HUES48 (cell line): ENCODE data around the gene PIK3C2B.
A peak's percentile ranks its signal among the peaks of the same experiment; 100 is the strongest.
"Not testable (repeated sequence)": the region's sequence is repeated elsewhere in the genome, so short reads cannot be mapped to it uniquely, and the experiment has no call there.

Experiments
- H3K27ac ChIP-seq: one replicate; pipeline ENCODE4 v1.7.0; 2013; ENCODE audit warnings: low read depth, low read length, inconsistent platforms
- H3K27me3 ChIP-seq: 2 replicates; pipeline ENCODE4 v1.6.1; 2013; ENCODE audit warnings: mild to moderate bottlenecking, low read length; ENCODE audit not compliant: control insufficient read depth, insufficient read depth
- H3K36me3 ChIP-seq: 2 replicates; pipeline ENCODE4 v1.6.1; 2013; ENCODE audit warnings: low read length; ENCODE audit not compliant: control insufficient read depth, insufficient read depth
- H3K4me1 ChIP-seq: 2 replicates; pipeline ENCODE4 v1.6.1; 2013; ENCODE audit warnings: mild to moderate bottlenecking, low read length; ENCODE audit not compliant: control insufficient read depth, insufficient read depth
- H3K4me3 ChIP-seq: 2 replicates; pipeline ENCODE4 v1.5.1; 2013; ENCODE audit warnings: mild to moderate bottlenecking, low read depth, low read length
- H3K9ac ChIP-seq: 2 replicates; pipeline ENCODE4 v1.6.1; 2013; ENCODE audit warnings: mild to moderate bottlenecking, low read depth, low read length, moderate library complexity
- H3K9me3 ChIP-seq: 2 replicates; pipeline ENCODE4 v1.6.1; 2013; ENCODE audit warnings: low read length; ENCODE audit not compliant: control insufficient read depth, insufficient read depth

The PIK3C2B gene

DNA sequence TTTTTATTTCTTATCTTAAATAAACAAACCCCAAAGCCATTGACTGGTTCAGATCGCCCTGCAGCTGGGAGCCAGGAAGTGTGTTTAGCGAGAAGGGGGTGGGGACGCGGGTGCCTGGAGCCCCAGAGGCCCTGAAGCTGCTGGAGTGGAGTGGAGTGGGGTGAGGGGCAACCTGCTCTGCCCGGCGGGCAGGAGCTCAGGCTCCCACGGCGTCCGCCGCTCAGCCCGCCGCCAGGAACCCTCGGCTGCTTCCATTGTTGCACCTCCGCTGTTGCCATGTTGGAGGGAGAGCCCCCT is 673 bp downstream of the PIK3C2B start:
- no peaks in the 10 kb centered on the region; the same call in 1 of the 2 replicates for H3K27me3 ChIP-seq
- no peaks in the 10 kb centered on the region for H3K9me3 ChIP-seq
- H3K4me3 ChIP-seq: peak overlapping the region; percentile 83
- no peaks in the 10 kb centered on the region for H3K36me3 ChIP-seq
- peaks cover 13% of the 10 kb centered on the region for H3K4me1 ChIP-seq
- peak overlapping the region; percentile 72 for H3K27ac ChIP-seq
- H3K9ac ChIP-seq: peak overlapping the region; percentile 90

DNA sequence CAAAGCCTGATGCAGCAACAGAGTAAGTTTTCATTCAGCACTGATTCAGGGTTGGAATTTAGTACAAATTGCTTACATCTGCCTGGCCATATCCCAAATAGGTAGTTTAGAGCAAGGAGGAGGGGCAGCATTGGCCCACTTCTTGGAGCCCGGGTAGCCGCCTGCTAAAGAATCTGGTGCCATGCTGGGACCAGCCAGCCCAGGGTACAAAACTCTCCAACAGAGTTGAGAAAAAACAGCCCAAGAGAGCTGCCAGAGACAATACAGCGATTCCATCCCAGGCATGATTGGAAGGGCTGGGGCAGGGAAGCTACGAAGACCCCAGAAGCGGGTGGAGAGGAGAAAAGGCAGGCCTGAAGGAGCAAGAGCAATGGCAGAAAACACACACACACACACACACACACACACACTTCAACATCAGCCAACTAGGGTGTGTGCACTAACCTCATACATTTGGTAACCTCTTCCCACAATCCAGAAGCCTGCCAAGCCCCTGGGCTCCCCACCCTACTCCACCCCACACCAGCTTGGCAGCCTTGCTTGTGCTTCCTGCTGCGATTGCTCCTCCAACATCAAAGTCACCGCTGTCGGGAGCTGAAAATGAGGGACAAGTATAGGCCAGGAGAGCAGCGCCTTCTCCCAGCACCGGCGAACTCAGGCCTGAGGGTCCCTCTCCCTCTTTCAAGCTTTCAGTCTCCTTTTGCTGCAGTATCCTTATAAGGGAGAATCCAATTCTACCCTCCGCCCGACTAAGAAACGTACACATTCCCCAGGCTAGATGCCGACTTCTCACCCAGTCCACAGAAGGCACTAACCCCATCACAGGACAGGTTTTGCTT is 1.2 kb downstream of the PIK3C2B start:
- Histone ChIP-seq H3K9me3 (no peaks in the 10 kb centered on the region), H3K9ac (peak overlapping the region; percentile 90), H3K27ac (peak overlapping the region; percentile 72)

DNA sequence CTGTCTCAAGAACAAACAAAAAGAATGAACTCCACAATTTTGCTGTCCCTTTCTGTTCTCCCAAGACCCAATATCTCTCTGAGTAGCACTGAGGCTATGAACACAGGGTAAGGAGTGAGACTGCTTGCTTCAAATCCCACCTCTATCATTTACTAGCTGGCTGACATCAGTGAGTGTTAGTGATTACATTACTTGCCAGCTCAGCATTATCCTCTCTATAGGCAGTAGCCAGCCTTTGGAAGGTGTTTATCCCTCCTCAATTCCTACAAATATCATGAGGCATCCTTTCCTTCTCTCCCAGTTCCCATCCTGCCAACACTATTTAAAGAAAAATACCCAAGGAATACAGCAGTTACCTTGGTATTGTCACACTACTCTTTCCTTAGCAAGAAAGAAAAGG is 3.0 kb downstream of the PIK3C2B start:
- Histone ChIP-seq H3K27ac (no peak overlapping the region), H3K4me3 (no peak overlapping the region), H3K9me3 (no peaks in the 10 kb centered on the region), H3K36me3 (no peaks in the 10 kb centered on the region), H3K4me1 (peaks cover 13% of the 10 kb centered on the region), H3K9ac (no peak overlapping the region), H3K27me3 (no peaks in the 10 kb centered on the region; the same call in 1 of the 2 replicates)

More for the DNA sequence above, 1.2 kb downstream of the PIK3C2B start:
- Histone ChIP-seq H3K4me3 (peak overlapping the region; percentile 83), H3K4me1 (peaks cover 13% of the 10 kb centered on the region), H3K27me3 (no peaks in the 10 kb centered on the region; the same call in 1 of the 2 replicates), H3K36me3 (no peaks in the 10 kb centered on the region)

DNA sequence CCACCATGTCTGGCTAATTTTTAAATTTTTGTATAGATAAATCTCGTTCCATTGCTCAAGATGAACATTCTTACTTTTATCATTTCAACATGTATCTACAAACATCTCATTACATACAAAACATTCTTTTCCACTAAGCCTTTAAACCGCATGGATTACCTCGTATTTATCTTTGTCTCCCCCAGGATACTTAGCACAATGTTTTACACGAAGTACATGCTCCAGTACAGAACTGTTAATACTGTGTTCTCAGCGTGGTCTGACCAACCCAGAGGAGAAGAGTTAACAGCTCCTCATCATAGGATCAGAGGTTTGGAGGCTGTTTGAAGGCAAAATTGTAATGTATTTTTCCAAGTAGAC is 7.4 kb downstream of the PIK3C2B start:
- Histone ChIP-seq H3K4me3 (no peak overlapping the region), H3K36me3 (no peaks in the 10 kb centered on the region), H3K27me3 (no peaks in the 10 kb centered on the region), H3K9ac (no peak overlapping the region), H3K4me1 (peaks cover 4% of the 10 kb centered on the region), H3K9me3 (no peaks in the 10 kb centered on the region), H3K27ac (no peak overlapping the region)

DNA sequence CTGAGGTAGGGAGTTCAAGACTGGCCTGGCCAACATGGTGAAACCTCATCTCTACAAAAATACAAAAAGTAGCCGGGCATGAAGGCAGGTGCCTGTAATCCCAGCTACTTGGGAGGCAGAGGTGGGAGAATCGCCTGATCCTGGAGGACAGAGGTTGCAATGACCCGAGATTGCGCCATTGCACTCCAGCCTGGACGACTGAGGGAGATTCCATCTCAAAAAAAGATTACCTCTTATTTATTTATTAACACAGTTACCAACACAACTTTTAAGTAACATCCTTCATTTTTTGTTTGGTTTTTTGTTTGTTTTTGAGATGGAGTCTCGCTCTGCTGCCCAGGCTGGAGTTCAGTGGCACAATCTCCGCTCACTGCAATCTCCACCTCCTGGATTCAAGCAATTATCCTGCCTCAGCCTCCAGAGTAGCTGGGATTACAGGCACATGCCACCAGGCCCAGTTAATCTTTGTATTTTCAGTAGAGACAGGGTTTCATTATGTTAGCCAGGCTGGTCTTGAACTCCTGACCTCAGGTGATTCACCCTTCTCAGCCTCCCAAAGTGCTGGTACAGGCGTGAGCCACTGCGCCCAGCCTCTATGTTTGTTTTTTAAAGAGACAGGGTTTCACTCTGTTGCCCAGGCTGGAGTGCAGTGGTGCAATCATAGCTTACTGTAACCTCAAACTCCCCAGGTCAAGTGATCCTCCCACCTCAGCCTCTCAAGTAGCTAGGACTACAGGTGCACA is 7.9 kb downstream of the PIK3C2B start:
- not testable (repeated sequence) for H3K4me3 ChIP-seq, H3K4me1 ChIP-seq, H3K9ac ChIP-seq, H3K27me3 ChIP-seq, H3K27ac ChIP-seq, H3K9me3 ChIP-seq, H3K36me3 ChIP-seq

DNA sequence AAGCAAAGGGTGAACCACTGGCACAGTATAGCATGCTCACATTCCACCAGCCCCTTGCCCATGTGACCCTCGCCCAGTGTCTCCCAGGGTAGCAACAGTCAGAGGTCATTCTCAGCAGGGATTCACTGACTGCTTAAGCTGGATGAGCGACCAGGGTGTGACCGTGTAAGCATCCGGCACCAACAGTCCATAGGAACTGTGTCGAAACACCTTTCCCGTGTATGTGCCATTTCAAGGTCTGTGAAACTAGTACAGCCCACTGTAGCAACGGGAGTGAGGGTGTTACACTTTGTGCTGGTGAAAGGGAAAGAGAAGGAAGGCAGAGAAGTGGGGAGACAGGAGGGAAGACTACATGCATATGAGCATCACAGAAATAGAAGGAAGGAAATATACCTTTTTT is 10.8 kb downstream of the PIK3C2B start:
- Histone ChIP-seq H3K27me3 (no peaks in the 10 kb centered on the region), H3K9ac (no peak overlapping the region), H3K27ac (no peak overlapping the region), H3K9me3 (no peaks in the 10 kb centered on the region), H3K4me1 (peaks cover 20% of the 10 kb centered on the region), H3K4me3 (no peak overlapping the region), H3K36me3 (no peaks in the 10 kb centered on the region)

DNA sequence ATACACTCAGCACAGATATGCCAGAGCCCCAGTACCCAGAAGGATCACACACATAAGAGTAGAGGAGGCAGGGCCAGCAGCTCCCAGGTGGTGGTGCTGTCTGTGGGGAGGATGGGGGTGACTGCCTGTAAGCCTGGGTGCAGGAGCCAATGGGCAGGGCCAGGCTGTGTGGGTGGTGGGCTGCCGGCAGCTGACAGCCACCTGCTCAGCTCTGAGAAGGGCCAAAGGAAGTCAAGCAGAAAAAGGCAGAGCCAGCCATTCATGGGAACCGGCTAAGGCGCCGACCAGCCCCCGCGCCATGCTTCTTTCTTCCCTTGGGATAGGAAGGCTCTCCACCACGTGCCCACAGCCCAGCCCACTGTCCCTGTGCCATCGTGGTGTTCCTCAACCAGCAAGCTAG is 14.1 kb downstream of the PIK3C2B start:
- Histone ChIP-seq H3K36me3 (no peaks in the 10 kb centered on the region), H3K27ac (no peak overlapping the region), H3K9me3 (no peaks in the 10 kb centered on the region), H3K4me3 (no peak overlapping the region), H3K4me1 (peaks cover 20% of the 10 kb centered on the region), H3K27me3 (no peaks in the 10 kb centered on the region), H3K9ac (no peak overlapping the region)

DNA sequence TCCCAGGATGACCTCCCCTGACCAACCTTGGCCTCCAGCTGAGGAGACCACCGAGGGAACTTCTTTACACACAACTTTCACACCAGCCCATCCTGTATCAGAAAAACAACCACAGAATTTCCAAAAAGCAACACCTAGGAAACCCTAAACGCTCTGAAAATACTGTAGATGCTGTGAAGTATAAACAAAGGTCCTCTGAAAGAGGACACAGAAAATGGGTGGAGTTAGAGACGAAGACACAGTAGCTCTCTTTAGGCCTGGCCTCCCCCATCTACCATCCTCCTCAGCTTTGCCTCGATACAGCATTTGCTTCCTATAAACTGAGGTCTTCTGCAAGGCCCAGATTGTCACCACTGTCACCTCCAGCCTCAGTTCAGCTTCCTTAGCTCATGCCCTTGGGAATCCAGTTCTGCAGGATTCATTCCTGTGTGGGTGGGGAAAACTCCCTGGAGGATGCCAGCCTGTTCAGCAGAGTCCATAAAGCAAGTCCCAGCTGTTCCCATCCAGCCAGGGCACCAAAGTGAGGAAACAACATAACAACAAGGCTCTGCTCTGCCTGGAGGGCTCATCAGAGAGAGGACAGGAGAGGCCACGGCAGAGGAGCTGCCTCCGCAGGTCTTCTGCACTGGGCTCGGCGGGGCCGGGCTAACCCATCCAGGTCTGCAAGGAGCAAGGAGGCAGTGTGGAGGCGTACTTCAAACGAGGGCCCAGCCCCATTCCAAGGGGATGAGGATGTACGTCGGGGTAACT is 15.0 kb downstream of the PIK3C2B start:
- Histone ChIP-seq H3K4me1 (peaks cover 20% of the 10 kb centered on the region), H3K9me3 (no peaks in the 10 kb centered on the region), H3K4me3 (no peak overlapping the region), H3K27ac (no peak overlapping the region), H3K27me3 (no peaks in the 10 kb centered on the region), H3K36me3 (no peaks in the 10 kb centered on the region), H3K9ac (no peak overlapping the region)

DNA sequence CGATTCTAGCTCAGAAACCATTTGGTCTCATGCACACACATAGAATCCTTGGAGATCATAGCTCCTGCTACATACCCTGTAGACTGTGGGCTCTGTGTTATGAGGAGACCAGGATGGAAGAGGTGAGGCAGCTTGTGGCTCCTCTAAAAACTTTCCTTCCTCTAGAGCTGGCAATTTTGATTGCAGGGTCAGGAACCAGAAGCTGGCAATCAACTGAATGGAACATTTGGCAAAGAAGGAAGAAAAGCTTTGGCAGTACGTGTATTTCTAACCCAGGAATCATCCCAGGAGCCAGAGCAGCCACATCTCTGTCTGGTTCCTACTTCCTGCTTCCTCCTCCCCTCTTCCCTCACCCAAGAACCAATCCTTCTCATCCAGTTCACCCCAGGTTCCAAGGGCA is 15.7 kb downstream of the PIK3C2B start:
- no peak overlapping the region for H3K27ac ChIP-seq
- H3K36me3 ChIP-seq: no peaks in the 10 kb centered on the region
- H3K9ac ChIP-seq: no peak overlapping the region
- no peak overlapping the region for H3K4me3 ChIP-seq
- H3K9me3 ChIP-seq: no peaks in the 10 kb centered on the region
- H3K4me1 ChIP-seq: peaks cover 20% of the 10 kb centered on the region
- no peaks in the 10 kb centered on the region for H3K27me3 ChIP-seq

DNA sequence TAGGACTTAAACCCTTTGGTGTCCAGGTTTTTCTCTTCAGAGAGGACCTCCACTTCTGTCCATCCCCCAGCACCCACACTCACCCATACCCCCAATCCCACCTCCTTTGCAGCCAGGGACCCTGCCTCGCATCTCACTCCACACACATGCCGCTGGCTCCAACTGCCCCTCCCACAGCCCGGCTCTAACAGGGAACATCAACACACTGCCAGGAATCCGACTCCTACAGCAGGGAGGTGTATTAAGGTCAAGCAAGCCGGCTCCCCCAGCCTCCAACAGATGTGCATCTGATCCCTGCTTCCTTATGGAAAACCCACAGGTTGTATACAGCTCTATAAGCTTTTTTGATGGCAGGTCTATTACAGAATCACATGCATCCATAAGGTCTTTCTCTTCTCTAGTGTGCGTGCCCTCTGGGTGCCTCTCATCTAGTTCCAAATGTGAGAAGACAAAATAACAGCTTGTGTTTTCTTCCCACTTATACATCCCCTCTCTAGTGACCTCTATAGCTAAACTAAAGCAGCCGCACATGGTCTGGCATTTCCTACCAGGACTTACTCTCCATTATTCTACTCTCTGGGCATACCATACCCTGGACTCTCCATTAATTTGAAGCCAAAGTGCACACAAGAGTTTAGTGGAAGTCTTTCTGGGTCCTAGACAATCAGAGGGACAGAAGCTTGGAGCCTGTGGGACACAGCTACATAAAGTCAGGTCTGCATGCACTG is 16.3 kb downstream of the PIK3C2B start:
- no peaks in the 10 kb centered on the region for H3K9me3 ChIP-seq
- H3K36me3 ChIP-seq: no peaks in the 10 kb centered on the region
- H3K9ac ChIP-seq: no peak overlapping the region
- H3K27ac ChIP-seq: no peak overlapping the region
- H3K4me1 ChIP-seq: peaks cover 22% of the 10 kb centered on the region
- no peaks in the 10 kb centered on the region for H3K27me3 ChIP-seq
- no peak overlapping the region for H3K4me3 ChIP-seq
